Ishikawa (cell line): Measurements from ENCODE around the gene SLC16A8.

Experiments
- CEBPB ChIP-seq: IDR thresholded peaks from 2 replicates; pipeline ENCODE4 v1.6.1; 2012
- CREB1 ChIP-seq: IDR thresholded peaks from 2 replicates; pipeline ENCODE4 v1.6.1; 2012; ENCODE audit warnings: low read depth
- EGR1 ChIP-seq: IDR thresholded peaks from 2 replicates; pipeline ENCODE4 v1.6.1; 2012
- EP300 ChIP-seq: IDR thresholded peaks from 2 replicates; pipeline ENCODE4 v1.6.1; 2012; ENCODE audit warnings: borderline replicate concordance
- FOXM1 ChIP-seq: IDR thresholded peaks from 2 replicates; pipeline ENCODE4 v1.6.1; 2012; ENCODE audit warnings: low read depth, borderline replicate concordance
- NFIC ChIP-seq: IDR thresholded peaks from 2 replicates; pipeline ENCODE4 v1.6.1; 2012
- RAD21 ChIP-seq: IDR thresholded peaks from 2 replicates; pipeline ENCODE4 v1.6.1; 2012; ENCODE audit warnings: low read depth
- TAF1 ChIP-seq: IDR thresholded peaks from 2 replicates; pipeline ENCODE4 v1.6.1; 2012; ENCODE audit warnings: low read depth, mild to moderate bottlenecking
- TCF12 ChIP-seq: IDR thresholded peaks from 2 replicates; pipeline ENCODE4 v1.6.1; 2012; ENCODE audit warnings: low read depth
- TEAD4 ChIP-seq: IDR thresholded peaks from 2 replicates; pipeline ENCODE4 v1.6.1; 2012
- YY1 ChIP-seq: IDR thresholded peaks from 2 replicates; pipeline ENCODE4 v1.6.1; 2012; ENCODE audit warnings: low read depth
- ZBTB7A ChIP-seq: IDR thresholded peaks from 2 replicates; pipeline ENCODE4 v1.6.1; 2012; ENCODE audit warnings: low read depth
- TF ChIP-seq, protein P1 (sequence below): IDR thresholded peaks from 2 replicates; pipeline ENCODE4 v1.6.1; 2012; ENCODE audit warnings: low read depth, mild to moderate bottlenecking
- TF ChIP-seq, protein P2 (sequence below): IDR thresholded peaks from 2 replicates; pipeline ENCODE4 v1.6.1; 2012
- TF ChIP-seq, protein P3 (sequence below): IDR thresholded peaks from 2 replicates; pipeline ENCODE4 v1.6.1; 2012

Gene SLC16A8

DNA sequence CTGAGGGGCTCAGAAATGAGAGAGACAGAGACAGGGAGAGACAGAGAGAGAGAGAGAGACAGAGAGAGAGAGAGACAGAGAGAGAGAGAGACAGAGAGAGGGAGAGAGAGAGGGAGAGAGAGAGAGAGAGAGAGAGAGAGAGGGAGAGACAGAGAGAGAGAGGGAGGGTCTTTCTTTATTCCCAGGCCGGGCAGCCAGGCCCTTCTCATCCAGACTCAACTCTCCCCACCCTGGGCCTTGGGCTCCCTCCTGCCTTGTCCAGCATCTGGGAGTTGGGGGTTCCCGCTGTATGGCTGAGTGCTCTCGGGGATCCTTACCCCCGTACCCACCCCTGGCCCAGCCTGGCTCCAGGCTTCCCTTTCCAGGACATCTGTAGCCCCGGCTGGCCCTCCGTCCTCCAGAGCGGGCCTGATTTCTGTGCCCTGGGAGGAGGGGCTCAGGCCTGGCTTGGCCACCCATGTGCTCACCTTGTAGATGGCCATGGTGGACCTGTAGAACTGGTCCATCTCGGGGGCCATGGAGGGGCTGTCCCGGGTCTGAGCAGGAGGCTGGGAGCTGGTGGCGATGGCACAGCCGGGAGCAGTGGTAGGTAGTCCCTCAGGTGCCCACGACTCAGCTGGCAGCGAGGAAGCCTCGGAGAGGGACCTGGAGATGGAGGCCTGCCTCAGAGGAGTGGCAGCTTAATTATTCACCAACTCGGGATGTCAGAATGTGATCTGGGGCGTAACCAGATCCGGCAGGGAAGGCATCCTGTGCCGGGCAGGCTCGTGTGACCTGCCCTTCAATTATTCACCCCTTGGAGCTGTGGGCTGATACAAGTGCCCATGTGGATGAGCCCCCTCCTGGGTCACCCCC, 26.3 kb upstream of the SLC16A8 start, which contains the start of gene BAIAP2L2:
TSS of gene BAIAP2L2 (minus strand) at position 677 of the 855 bp plus-strand sequence. CDS start at position 518, 159 bp downstream.
- TF ChIP-seq CREB1 (no peak), NFIC (no peak), RAD21 (no peak), EGR1 (no peak), TAF1 (no peak), YY1 (no peak), TCF12 (no peak), CEBPB (no peak), TEAD4 (no peak), ZBTB7A (no peak), FOXM1 (no peak), EP300 (no peak)
- TF ChIP-seq, protein P1, sequence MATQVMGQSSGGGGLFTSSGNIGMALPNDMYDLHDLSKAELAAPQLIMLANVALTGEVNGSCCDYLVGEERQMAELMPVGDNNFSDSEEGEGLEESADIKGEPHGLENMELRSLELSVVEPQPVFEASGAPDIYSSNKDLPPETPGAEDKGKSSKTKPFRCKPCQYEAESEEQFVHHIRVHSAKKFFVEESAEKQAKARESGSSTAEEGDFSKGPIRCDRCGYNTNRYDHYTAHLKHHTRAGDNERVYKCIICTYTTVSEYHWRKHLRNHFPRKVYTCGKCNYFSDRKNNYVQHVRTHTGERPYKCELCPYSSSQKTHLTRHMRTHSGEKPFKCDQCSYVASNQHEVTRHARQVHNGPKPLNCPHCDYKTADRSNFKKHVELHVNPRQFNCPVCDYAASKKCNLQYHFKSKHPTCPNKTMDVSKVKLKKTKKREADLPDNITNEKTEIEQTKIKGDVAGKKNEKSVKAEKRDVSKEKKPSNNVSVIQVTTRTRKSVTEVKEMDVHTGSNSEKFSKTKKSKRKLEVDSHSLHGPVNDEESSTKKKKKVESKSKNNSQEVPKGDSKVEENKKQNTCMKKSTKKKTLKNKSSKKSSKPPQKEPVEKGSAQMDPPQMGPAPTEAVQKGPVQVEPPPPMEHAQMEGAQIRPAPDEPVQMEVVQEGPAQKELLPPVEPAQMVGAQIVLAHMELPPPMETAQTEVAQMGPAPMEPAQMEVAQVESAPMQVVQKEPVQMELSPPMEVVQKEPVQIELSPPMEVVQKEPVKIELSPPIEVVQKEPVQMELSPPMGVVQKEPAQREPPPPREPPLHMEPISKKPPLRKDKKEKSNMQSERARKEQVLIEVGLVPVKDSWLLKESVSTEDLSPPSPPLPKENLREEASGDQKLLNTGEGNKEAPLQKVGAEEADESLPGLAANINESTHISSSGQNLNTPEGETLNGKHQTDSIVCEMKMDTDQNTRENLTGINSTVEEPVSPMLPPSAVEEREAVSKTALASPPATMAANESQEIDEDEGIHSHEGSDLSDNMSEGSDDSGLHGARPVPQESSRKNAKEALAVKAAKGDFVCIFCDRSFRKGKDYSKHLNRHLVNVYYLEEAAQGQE: no peak
- TF ChIP-seq, protein P2, sequence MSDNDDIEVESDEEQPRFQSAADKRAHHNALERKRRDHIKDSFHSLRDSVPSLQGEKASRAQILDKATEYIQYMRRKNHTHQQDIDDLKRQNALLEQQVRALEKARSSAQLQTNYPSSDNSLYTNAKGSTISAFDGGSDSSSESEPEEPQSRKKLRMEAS: no peak
- TF ChIP-seq, protein P3, sequence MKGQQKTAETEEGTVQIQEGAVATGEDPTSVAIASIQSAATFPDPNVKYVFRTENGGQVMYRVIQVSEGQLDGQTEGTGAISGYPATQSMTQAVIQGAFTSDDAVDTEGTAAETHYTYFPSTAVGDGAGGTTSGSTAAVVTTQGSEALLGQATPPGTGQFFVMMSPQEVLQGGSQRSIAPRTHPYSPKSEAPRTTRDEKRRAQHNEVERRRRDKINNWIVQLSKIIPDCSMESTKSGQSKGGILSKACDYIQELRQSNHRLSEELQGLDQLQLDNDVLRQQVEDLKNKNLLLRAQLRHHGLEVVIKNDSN: no peak

DNA sequence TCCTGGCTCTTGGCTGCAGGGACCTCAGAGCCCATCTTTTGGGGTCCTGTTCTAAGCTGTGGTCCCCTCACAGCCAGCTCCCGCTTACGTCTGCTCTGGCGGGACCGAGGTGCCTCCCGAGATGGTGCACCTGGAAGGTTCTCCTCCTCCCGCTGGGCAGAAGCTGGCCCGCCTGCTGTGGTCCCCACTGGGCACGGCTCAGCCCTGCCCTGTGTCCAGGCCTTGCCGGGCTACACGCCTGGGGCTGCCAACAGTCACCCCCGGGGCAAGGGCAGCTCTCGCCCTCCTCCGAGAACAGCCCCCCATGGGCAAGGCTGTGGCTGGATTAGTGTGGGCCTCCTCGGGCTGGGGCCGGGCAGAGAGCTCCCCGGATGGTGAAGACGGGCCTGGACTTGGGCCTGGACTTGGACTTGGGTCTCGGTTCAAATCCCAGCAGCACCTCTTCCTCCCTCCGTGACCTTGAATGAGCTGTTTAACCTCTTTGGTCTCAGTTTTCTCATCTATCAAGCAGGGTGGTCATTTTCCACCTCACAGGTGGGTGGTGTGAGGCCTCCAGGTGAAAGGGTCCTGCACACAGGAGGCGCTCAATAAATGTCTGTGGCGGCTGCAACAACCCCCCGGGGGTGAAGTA, 25.5 kb upstream of the SLC16A8 start:
- no peak for TF ChIP-seq EGR1
- peak; percentile 7; the same call in 1 of the 2 replicates for TF ChIP-seq ZBTB7A

DNA sequence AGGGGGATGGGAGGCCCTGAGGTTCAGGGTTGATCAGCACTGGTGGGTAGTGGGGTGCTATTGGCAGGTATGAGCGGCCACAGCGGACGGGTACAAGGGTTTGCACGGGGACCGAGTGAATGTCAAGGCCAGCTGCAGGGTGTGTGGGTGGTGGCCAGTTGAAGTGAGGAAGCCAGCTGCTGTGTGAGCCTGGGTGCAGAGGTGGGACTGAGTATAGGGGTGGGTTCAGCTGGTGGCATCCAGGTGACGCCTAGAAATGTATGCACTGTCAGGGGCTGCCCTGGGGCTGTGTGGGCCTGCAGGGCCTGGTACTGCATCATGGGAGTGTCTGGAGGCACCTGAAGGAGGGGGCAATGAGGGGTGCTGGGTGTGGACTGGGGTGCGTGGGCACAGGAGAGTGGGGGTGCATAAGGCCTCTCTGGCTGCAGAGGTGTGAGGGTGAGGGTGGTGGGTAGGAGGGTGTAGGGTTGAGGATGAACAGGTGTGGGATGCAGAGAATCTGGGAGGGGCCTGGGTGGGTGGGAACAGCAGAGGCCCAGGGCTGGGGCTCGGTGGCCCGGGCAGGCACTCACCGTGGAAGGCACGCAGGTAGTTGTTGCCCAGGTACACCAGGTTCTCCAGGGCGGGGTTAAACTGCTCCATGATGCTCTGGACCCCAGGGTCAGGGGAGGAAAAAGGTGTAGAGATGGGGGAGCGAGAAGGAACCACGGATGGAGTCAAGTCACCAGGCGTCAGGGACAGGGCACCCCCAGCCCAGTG, 24.8 kb upstream of the SLC16A8 start:
- TF ChIP-seq EP300 (no peak), EGR1 (no peak)

DNA sequence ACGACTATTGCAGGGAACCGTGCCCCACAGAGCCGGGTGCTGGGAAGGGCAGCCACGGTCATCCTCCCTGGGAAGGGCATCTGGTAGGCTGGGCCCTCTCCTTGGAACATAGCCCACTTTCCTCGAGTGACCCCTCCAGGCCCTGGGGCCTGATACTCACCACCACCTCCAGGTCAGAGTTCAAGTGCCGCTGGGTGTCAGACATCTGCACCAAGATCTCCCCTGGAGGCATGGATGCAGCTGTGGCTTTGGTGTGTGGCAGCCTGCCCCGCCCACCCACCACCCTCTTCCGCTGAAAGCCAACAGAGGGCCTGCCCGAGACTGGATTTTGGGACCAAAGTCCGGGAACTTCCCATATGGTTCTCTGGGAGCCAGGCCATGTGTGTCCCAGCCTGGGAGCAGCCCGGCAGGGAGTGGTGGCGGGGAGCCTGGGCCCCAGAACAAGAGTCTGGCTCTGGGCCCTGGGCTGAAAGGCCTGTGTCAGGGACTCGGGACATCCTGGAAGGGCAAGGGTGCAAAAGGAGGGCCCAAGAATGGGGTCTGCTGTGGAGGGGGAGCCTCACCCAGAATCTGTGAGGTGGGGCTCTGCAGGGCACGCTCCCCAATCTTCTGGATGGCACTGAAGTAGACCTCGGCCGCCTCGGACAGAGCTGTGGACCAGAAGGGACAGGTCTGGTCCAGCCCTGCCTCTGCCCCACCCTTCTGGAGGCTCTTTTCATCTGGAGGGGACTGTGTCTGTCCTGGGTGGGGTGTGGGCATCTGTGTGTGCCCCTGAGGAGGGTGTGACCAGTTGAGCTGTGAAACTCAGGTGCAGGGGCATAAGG, 23.9 kb upstream of the SLC16A8 start:
- TF ChIP-seq CREB1 (no peak), CEBPB (no peak), YY1 (no peak), TAF1 (no peak), EP300 (no peak), NFIC (no peak), FOXM1 (no peak), ZBTB7A (no peak), TEAD4 (no peak)

DNA sequence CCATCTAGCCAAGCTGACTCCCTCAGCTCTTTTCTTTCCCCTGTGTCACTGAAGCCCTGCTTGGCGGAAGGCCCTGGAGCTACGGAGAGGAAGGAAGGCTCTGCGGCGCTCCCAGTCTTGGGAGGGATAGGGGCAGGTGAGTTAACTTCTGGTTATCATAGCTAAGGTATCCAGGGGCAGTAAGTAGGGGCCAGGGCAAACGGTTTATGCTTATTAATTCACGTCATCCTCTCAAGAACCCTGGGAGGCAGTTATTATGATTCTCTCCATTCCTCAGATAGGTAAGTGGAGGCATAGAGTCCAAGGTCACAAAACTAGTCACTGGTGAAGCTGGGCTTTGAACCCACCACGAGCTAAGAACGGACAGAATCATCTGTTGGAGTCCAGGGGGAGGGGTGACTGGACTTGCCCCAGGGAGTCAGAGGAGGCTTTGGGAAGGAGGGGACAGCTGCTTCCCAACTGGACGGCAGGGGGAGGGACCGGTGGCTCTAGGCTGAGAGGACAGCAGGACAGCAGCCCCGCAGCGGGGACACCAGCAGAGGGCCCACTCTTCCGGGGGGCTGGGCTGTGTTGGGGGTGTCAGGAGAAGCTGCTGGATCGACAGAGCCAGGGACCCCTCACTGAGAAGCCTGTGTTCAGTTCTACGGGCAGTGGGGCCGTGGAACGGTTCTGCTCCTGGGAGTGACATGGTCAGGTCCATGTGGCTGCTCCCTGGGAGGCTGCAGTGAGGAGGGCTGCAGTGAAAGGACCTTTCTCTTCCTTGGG, 23.0 kb upstream of the SLC16A8 start:
- TF ChIP-seq EGR1 (no peak), TEAD4 (no peak), TAF1 (no peak), FOXM1 (no peak), TCF12 (no peak), CREB1 (no peak)
- TF ChIP-seq, protein P1: no peak
